ENCODE results near the gene PAPOLA. TPM values are rescaled to one million over a fixed set of nuclear protein-coding genes. Genes with fewer than 3 reads are reported as not detected.

The PAPOLA gene
- total RNA-seq, 1 experiment from 2014 or later = 125 TPM

- ATAC-seq (no peak), DNase-seq (ENCODE audit: low read depth, low spot score) (no peak)
- Histone ChIP-seq H3K27ac (ENCODE audit: low read length) (no peak overlapping the region), H3K9me3 (ENCODE audit: control insufficient read depth, insufficient read depth, low read depth, low read length) (no peaks in the 10 kb centered on the region), H3K27me3 (ENCODE audit: control insufficient read depth, insufficient read depth, low read length) (no peaks in the 10 kb centered on the region), H3K36me3 (ENCODE audit: control insufficient read depth, insufficient read depth, low read length) (no peaks in the 10 kb centered on the region), H3K4me3 (ENCODE audit: low read depth in 2 of 2, low read length in 2 of 2) (no peak overlapping the region), H3K4me1 (ENCODE audit: control insufficient read depth, insufficient read depth, low read length) (no peaks in the 10 kb centered on the region)
- POLR2A ChIA-PET = interaction anchor here (0.5 kb wide), 1 partner anchor 52 kb away, joined by 9 read pairs; no protein-coding TSS in a partner anchor
- CTCF ChIA-PET = interaction anchor here (0.6 kb wide), 1 partner anchor 269 kb away, joined by 3 read pairs; no protein-coding TSS in a partner anchor
- intact Hi-C loops (cut with micrococcal nuclease; ENCODE audit: unreplicated experiment) = loop anchor here (1.0 kb wide), 1 partner anchor 156 kb away; no protein-coding TSS in a partner anchor
- in situ Hi-C loops (cut with HindIII; ENCODE audit: low pct_unique_long_range_greater_than_20kb, low sequenced_read_pairs) = no loop called here
- TF ChIP-seq REST (IDR thresholded peaks at IDR 0.05; ENCODE audit: insufficient read depth in 1 of 2, low read depth in 2 of 2, low read length in 1 of 2) = no peak
- TF ChIP-seq TCF7L2 (IDR thresholded peaks at IDR 0.05; ENCODE audit: low read depth, low read length) = no peak
- TF ChIP-seq POLR2AphosphoS5 (IDR thresholded peaks at IDR 0.05; ENCODE audit: low read depth, low read length) = no peak
- TF ChIP-seq SIN3A (IDR thresholded peaks at IDR 0.05; ENCODE audit: borderline replicate concordance, insufficient read depth, low read depth, low read length) = no peak
- TF ChIP-seq, protein P1, sequence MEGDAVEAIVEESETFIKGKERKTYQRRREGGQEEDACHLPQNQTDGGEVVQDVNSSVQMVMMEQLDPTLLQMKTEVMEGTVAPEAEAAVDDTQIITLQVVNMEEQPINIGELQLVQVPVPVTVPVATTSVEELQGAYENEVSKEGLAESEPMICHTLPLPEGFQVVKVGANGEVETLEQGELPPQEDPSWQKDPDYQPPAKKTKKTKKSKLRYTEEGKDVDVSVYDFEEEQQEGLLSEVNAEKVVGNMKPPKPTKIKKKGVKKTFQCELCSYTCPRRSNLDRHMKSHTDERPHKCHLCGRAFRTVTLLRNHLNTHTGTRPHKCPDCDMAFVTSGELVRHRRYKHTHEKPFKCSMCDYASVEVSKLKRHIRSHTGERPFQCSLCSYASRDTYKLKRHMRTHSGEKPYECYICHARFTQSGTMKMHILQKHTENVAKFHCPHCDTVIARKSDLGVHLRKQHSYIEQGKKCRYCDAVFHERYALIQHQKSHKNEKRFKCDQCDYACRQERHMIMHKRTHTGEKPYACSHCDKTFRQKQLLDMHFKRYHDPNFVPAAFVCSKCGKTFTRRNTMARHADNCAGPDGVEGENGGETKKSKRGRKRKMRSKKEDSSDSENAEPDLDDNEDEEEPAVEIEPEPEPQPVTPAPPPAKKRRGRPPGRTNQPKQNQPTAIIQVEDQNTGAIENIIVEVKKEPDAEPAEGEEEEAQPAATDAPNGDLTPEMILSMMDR (IDR thresholded peaks at IDR 0.05) = no peak
- BruUV-seq (replicated peaks) = no TSS peak
Observed at GRCh38 chr14:96584907-96585671, 82.9 kb downstream of the PAPOLA start.

- intact Hi-C loops (cut with micrococcal nuclease; ENCODE audit: unreplicated experiment) (no loop called here), in situ Hi-C loops (cut with HindIII; ENCODE audit: low pct_unique_long_range_greater_than_20kb, low sequenced_read_pairs) (no loop called here)
- no peak for DNase-seq (ENCODE audit: low read depth, low spot score)
- ChIA-PET POLR2A (no interaction called here), CTCF (no interaction called here)
- Histone ChIP-seq H3K27ac (ENCODE audit: low read length) (no peak overlapping the region), H3K4me3 (ENCODE audit: low read depth in 2 of 2, low read length in 2 of 2) (no peak overlapping the region), H3K4me1 (ENCODE audit: control insufficient read depth, insufficient read depth, low read length) (no peaks in the 10 kb centered on the region), H3K36me3 (ENCODE audit: control insufficient read depth, insufficient read depth, low read length) (no peaks in the 10 kb centered on the region), H3K9me3 (ENCODE audit: control insufficient read depth, insufficient read depth, low read depth, low read length) (no peaks in the 10 kb centered on the region), H3K27me3 (ENCODE audit: control insufficient read depth, insufficient read depth, low read length) (no peaks in the 10 kb centered on the region)
- no TSS peak for BruUV-seq (replicated peaks)
- TF ChIP-seq REST (IDR thresholded peaks at IDR 0.05; ENCODE audit: insufficient read depth in 1 of 2, low read depth in 2 of 2, low read length in 1 of 2) (no peak), TCF7L2 (IDR thresholded peaks at IDR 0.05; ENCODE audit: low read depth, low read length) (no peak), POLR2AphosphoS5 (IDR thresholded peaks at IDR 0.05; ENCODE audit: low read depth, low read length) (no peak), SIN3A (IDR thresholded peaks at IDR 0.05; ENCODE audit: borderline replicate concordance, insufficient read depth, low read depth, low read length) (no peak)
- TF ChIP-seq, protein P1 (IDR thresholded peaks at IDR 0.05) = no peak
- no peak for ATAC-seq
Observed at GRCh38 chr14:96585672-96586013, 83.5 kb downstream of the PAPOLA start.

Data from Panc1 (cell line).